Stimulated activated CD4-positive, alpha-beta T cell treated with anti-CD3 and anti-CD28 coated beads, TNF-alpha, amount 100 ng/mL, for 1 hour (primary cell): ENCODE measurements around the gene PRICKLE1.

ENCODE experiments used
- DNase-seq, 3 donors: peaks; one replicate each; pipeline ENCODE4 v3.0.0-alpha.2; 2020; ENCODE audit warnings: low read depth in 3 of 3, low spot score in 1 of 3

PRICKLE1 gene

DNA sequence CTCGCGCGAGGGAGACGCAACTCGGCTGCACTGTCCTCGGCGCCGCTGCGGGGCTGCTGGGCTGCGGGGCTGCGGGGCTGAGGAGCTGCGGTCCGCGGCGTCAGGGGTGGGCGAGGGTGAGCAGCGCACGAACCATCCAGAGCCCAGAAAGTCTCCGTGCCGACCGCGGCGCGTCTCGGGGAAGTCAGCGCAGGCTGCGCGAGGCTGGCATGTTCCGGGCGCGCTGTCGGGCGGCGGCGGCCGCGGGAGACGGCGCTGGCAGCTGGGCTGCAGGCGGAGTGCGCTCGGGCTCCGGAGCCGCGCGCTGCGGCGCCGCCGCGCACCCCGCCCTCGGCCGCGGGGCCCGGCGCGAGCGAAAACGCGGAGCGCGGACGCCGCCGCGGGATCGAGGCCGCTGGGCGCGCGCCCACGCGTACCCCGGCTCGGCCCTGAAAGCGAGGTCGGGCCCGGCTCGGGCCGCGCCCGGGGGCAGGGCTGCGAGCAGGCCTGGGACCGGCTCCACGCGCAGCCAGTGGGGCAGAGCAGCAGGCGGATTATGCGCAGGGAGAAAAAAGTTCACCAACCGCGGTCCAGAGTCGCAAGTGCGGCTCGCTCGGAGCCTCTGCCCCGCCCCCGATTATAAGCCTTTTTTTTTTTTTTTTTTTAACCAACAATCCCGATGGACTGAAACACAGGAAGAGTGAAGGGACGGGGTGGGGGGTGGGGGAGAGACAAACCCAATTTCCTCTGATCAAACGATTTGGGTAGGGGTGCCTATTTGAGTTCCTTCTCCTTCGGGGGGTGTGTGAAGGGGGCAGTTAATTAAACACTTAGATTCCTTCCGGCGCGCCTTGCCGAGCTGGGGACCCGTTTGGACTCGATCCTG, at the start of gene PRICKLE1:
Gene PRICKLE1 (minus strand): TSS at position 282 of the 865 bp plus-strand sequence. CDS start 117,230 bp downstream, outside the sequence.
- peak in 1 of 3 donors; percentile 7 for DNase-seq

DNA sequence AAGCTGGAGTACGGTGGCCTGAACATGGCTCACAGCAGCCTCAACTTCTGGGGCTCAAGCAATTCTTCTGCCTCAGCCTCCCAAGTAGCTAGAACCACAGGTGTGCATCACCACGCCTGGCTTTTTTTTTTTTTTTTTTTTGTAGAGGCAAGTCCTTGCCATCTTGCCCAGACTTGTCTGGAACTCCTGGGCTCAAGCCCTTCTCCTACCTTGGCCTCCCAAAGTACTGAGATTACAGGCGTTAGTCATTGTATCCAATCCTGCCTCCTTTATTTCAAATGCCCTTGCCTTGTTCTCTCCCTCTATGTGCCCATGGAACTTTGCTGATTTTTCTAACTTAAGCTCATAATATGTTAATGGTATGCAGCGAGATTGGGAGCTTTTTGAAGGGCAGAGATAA, 49.2 kb upstream of the PRICKLE1 start:
- no peak for DNase-seq

DNA sequence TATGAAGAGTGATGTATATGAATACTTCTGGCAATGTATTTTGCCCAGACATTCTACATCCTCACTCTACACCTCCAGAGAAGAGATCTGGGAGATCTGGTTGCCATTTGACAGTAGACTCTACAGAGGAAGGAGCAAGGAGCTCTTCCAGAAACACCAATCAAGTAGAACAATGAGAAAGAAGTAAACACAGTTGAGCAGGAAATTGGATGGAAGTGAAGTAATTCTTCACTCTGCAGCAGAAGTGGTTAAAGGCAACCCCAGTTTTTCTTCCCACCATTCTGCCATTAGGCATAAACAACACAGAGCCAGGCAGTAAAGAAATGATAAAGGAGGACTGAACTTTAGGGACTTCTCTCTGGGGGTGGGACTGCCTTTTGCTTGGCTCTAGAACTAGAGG, 48.5 kb upstream of the PRICKLE1 start:
- no peak for DNase-seq

DNA sequence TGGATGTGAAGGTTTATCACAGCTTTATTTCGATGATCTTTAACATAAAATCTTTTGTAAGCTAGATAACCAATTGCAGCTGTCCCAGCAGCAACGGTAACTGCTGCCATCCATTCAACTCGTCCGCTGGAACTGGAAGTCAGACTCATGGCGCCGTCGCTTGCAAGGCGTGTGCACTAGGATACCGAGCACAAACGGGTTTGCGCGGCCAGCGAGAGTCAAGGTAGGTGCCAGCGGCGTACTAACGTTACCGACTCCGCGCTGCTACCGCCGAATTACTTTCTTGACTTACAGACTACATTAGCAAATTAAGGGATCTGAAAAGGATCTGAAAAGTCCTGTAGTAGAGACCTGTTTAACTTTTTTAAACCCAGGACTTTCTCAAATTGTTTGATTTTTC, 47.4 kb upstream of the PRICKLE1 start:
- DNase-seq = no peak

DNA sequence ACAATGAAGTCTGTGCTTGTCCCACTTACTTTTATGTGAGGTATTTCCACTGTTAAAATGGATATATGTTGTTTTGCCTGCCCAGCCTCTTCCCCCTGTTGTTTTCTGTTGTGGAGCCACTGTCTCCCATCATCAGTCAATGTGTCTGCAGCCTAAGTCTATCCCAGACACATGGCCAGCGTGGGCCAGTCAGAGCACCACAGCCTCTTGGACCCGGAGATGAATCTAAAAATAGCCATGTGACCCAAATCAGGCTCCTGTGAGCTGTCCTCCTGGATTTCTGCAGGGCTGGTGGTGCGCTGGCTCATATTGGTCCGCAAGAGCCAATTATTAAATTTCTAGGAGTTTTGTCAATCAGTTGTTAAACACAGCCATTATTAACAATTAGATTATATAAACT, 44.0 kb upstream of the PRICKLE1 start:
- DNase-seq = no peak

DNA sequence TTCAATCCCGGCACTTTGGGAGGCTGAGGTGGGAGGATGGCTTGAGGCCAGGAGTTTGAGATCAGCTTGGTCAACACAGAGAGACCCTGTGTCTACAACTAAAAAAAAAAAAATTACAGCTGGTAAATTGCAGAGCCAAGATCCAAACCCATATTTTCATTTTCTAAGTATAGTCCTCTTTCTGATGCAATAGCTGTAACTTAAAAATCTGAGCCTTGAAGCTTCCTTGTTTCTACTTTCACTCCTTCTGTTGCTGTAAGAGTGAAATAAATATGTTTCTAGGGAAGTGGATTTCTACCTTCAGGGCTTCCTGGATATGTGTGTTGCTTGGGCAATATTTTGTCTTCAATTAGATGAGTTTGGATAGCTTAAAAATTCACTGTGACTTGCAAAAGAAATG, 42.0 kb upstream of the PRICKLE1 start:
- no peak for DNase-seq

DNA sequence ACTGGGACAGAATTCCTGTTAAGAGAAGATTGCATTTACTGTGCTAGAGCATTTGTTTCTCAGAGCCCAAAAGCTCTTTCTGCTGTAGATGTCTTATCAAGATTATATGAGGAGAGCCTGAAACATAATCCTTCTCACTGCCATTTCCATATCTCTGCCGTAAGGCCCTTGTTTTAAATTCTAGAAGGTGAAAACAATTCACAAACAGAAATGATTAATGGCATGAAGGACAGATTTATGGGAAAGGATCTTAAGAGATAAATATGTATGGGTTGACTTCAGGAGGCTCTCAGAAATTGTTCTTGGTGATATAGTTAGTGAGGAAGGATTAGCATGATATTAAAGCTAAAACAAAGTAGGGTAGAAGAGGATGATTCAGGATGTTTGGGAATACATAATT, 40.8 kb upstream of the PRICKLE1 start:
- DNase-seq = no peak

DNA sequence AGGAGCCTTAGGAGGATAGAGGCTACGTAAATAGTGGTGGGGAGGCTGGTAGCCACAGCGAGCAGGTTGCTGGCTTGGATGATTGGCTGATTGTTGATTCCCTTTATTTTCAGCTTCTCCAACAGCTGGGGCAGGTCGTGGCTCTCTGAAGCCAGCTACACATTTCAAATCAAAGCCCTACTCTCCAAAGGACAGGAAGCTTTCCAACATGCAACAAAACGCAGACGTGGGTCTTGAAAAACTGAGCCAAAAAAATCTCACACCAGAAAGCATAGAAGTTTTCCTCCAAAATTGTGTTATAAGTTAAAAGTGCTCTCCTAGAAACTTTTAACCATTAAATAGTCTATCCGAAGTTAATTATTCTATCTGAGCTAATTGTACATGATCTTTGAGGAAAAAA, 37.6 kb upstream of the PRICKLE1 start:
- DNase-seq = no peak

DNA sequence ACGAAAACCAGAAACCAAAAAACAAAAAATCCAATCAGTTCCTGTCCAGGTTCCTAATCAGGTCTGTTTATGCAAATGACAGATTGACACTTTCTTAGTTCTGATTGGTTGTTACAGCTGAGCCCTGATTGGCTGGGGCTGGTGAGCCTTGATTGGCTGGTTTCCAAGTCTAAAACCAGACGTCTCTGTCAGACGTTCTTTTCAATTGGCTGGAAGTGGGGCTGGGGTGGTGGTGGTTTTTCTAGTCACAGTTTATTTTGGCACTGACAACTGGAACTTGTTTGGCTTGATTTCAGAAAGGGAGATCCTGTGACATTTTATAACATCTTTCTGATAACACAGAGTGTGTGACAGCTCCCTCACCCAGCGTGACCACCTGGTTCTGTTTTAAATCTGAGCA, 36.1 kb upstream of the PRICKLE1 start:
- DNase-seq = no peak

DNA sequence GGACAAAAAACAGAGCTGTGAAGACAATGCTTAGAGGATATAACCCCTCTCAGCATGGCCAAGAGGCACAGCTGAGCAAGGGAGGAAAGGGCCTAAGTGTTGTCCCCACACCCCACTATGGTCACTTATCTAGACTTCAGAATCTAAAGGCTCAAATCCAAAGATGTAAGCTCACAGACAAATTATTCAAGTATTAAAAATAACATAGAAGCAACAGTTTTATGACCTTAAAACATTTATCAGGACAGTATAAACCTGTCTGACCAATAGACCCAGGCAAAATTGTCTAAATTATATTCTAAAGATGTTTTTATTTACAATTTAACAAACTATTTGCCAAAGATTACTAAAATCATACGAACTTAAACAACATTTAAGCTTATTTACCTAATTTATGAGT, 28.1 kb upstream of the PRICKLE1 start:
- DNase-seq = no peak

DNA sequence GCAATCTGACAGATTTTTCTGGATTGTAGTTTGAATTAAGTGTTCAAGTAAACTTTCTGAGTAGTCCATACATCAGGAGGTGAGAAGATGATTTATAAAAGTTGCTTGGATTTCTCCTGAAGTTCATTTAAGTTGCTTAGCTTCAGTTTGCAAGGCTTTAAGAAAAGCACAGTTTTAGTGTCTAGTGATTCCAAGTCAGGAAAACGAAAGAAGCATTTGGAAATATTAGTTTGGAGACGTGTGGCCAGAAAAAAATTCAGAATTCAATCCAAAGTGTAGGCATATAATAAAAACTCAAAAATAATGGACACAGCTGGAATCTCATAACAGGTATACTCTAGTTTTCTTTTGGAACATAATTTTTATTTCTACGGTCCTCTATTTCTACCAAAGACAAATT, 25.5 kb upstream of the PRICKLE1 start:
- DNase-seq = no peak

DNA sequence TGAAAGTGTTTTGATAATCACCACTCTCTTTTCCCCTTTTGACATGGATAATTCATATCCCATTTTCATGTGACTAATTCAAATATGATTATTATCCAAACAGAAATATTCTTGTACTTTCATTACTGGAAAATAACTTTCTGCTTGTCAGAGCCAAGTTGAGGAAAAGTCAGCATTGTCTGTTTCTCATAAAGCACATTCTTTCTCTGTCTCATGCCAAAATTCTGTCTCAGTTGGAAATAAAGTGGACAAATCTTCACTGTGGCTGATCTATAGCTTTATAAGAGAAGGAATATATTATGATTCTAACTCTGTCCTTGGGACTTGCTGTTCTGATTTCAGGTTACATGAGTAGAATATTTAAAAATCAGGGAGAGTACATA, 22.7 kb upstream of the PRICKLE1 start:
- no peak for DNase-seq

DNA sequence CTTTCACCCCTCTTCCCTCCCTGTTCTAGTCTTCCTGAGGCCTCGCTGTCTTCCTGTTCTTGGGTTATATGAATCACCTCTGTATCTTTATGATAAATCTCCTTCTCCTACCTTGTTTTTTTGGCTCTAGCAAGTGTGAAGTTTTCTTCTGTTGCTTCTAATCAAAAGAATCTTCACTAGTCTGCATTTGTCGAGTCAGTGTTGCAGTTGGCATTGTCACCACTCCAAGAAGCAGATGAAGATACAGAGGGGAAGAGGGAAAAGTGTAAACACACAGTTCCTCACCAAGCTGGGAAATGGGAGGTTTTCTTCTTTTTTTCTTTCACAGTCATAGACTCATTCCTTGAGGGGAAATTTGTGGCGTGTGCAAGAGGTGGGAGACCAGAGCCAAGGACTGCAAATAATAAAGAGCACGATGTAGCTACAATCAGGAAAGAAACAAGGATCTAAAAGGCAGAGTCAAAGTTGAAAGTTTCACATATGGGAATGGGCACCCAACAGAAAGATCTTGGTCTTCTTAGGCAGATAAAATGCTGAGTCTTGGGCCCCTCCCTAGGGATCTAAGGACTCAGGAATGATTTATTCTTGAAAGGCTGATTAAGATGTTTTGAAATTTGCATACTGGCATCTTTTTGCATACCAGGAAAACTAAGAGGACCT, 22.2 kb upstream of the PRICKLE1 start:
- DNase-seq = no peak

DNA sequence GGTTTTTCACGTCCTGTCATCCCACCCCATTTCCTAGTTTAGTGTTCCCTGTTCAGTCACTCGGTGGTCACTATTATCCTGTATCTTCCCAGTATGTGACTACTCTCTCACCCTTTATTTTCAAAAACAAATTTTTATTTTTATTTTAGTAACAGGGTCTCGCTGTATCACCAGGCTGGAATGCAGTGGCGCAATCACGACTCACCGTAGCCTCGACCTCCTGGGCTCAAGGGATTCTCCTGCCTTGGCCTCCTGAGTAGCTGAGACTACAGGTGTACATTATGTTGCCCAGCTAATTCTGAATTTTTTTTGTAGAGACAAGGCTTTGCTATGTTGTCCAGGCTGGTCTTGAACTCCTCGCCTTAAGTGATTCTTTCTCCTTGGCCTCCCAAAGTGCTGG, 20.1 kb upstream of the PRICKLE1 start:
- DNase-seq = no peak

DNA sequence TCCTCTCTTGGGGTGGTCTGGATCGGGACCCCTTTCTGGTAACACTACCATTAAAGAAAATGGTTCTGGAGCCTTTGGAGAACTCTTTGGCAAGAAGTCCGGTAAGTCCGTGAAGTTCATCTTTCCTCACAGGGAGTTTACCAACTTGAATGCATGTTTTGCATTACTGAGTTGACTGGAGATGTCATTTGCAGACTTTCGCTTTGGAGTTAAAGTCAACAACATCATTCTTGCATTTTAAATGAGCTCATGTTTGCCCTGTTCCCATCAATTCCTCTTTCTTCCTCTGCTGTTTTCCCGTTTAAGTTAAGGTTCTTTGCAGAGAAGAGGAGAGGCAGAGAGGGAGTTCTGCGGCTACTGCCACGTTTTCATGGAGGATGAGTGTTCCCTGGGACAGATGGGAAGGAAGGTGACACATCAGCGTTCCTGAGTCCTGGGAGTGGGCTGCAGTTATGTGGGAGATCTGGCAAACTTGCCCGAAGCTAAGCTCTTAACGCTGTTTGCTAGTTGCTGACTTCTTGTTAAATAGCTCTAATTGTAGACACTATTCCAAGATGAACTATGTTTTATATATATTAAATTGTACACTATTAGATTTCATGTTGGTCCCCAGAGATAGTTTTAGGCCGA, 18.8 kb upstream of the PRICKLE1 start:
- DNase-seq = no peak

DNA sequence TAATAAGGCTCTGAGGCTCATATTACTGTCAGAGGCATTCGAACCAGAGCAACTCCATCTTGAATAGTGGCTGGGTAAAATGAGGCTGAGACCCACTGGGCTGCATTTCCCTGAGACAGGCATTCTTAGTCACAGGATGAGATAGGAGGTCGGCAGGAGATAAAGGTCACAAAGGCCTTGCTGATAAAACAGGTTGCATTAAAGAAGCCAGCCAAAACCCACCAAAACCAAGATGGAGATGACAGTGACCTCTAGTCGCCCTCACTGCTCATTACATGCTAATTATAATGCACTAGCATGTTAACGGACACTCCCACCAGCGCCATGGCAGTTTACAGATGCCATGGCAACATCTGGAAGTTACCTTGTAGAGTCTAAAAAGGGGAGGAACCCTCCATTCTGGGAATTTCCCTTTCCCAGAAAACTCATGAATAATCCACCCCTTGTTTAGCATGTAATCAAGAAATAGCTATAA, 18.1 kb upstream of the PRICKLE1 start:
- DNase-seq = no peak

DNA sequence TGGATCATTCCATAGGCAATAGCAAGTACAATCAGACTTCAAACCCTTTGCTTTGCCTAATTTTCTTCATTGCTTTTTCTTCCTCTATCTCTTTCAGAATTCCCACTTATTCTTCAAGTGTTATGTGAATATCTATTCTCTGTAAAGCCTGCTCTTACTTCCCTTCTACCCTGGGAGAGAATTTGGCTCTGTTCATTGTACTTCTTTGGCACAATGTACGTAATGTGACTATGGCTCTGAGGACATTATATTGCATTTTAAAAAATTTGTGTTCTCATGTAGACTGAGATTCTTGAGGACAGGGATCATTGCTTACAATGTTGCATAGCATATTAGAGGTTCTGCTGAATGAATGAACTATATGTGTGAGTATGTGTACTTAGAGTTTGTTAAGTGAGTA, 16.9 kb upstream of the PRICKLE1 start:
- no peak for DNase-seq

DNA sequence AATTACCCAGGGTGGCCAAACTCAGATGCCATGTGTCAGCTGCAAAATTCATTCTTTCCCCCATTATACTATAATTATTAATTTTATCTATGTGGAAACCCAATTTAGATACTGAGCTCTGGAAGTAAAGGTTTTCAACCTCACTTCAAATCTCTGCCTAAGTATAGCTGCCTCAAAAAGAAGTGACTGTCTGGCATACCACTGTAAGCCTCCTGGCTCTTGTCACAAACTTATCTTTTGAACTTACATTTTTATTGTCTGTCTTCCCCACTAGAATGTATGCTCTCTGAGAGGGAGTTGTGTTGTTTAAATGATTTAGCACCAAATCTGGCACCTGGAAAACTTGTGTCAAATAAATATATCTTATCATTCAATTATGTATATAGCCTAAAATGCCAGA, 16.1 kb upstream of the PRICKLE1 start:
- no peak for DNase-seq

DNA sequence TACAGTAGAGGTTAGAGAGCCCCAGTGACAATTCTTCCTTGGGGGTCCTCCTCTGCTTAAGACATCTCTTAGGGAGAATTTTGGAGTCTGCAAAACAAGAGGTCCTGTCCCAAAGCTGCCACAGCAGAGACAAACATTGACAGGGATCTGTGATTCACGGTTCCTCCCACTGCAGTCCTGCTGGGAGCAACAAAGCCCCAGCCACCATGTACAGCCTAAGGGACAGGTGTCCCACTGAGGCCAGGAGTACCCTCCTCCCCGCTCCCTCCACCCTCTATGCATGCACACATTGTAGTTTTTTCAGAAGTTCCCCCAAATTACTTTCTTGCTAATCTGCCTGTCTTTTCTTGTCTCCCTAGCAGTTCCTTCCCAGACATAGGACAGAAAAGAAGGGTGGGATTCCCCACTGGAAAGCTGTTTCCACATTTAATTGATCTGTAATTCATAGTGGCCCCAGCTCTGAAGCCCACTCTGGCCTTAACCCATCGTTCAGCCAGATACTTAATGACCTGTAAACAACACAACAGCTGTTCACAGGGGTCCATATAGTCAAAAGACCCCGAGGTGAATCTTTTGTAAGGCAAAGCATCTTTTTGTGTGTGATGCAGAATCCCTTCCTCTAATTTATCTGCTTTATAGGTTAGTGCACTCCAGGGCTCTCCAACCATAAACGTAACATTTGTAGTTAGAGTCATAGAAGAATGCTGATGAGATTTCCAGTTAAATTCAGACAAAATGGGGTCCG, 13.9 kb upstream of the PRICKLE1 start:
- no peak for DNase-seq

DNA sequence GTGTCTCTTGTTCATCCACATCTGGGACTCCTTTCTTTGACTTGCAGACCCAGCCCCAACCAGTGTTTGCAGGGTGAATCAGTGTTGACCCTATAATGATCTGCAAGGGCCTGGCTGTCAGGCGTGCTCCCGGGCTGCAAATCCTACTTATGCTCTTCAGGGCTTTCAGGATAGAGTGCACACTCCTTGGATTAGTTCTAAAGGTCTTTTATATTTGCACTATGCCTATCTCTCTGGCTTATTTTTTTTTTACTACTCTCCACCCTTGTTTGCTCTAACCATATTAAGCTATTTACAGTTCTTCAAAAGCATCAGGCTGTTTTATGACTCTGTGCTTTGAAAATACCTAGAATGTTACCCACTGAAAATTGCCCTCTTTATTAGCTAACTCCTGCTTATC, 4.3 kb upstream of the PRICKLE1 start:
- no peak for DNase-seq

DNA sequence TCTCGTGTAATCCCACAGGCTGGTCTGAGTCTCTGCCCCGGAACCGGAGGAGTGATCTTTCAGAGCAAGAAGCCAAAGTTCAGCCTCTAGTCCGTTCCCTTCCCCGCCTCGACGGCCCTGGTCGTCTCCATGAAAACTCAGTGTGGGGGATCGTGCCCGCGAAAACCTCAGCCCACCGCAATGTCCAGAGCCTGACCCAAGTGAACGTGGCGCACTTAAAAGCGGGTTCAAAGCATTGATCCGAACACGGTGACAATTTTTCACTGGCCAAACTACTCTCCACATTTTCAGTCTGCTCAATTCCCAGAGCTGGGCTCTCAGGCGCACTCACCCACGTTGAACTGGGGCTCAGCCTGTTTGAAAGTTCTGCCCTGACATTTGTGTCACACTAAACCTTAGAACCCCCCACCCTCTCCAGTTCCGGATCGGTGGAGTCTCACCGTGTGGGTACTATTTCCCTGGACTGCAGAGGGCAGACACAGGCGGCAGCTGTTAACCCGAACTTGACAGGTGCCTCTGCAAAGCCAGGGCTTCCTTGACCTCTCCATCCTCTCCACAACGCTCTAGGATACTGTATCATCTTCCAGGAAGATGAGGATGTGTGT, 886 bp upstream of the PRICKLE1 start:
- DNase-seq = no peak
